ENCODE measurements around the gene EMB. TPM values are rescaled to one million over a fixed set of nuclear protein-coding genes. Genes with fewer than 3 reads are reported as not detected.
"Not testable (repeated sequence)": the region's sequence is repeated elsewhere in the genome, so short reads cannot be mapped to it uniquely, and the experiment has no call there.

EMB gene
- total and polyA plus RNA-seq, 10 donors: 24.7 to 99.9 (median 70.0) TPM

GRCh38 chr5:50463726-50464125 lies 22.6 kb upstream of the EMB start:
- intact Hi-C loops (cut with DNase I; ENCODE audit: low total_unique reads): no loop called here
- Histone ChIP-seq H3K4me3 (no peak overlapping the region), H3K9me3 (peaks cover 0 to 2% (median 0%) of the 10 kb centered on the region in 8 donors), H3K27me3 (replicated peaks in 1 of 7) (no peaks in the 10 kb centered on the region), H3K4me1 (no peaks in the 10 kb centered on the region), H3K36me3 (no peaks in the 10 kb centered on the region), H3K27ac (no peak overlapping the region)
- TF ChIP-seq, protein P1, sequence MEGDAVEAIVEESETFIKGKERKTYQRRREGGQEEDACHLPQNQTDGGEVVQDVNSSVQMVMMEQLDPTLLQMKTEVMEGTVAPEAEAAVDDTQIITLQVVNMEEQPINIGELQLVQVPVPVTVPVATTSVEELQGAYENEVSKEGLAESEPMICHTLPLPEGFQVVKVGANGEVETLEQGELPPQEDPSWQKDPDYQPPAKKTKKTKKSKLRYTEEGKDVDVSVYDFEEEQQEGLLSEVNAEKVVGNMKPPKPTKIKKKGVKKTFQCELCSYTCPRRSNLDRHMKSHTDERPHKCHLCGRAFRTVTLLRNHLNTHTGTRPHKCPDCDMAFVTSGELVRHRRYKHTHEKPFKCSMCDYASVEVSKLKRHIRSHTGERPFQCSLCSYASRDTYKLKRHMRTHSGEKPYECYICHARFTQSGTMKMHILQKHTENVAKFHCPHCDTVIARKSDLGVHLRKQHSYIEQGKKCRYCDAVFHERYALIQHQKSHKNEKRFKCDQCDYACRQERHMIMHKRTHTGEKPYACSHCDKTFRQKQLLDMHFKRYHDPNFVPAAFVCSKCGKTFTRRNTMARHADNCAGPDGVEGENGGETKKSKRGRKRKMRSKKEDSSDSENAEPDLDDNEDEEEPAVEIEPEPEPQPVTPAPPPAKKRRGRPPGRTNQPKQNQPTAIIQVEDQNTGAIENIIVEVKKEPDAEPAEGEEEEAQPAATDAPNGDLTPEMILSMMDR (IDR thresholded peaks at IDR 0.05 in 8 of 11, conservative IDR thresholded peaks at IDR 0.05 in 3 of 11): no peak
- TF ChIP-seq POLR2A (IDR thresholded peaks at IDR 0.05) (no peak), POLR2AphosphoS5 (IDR thresholded peaks at IDR 0.05) (no peak)
- WGBS, 5 donors: 75 to 96% (median 89%) methylated on average over 1 of the region's 1 CpG
- no peak for DNase-seq

DNA sequence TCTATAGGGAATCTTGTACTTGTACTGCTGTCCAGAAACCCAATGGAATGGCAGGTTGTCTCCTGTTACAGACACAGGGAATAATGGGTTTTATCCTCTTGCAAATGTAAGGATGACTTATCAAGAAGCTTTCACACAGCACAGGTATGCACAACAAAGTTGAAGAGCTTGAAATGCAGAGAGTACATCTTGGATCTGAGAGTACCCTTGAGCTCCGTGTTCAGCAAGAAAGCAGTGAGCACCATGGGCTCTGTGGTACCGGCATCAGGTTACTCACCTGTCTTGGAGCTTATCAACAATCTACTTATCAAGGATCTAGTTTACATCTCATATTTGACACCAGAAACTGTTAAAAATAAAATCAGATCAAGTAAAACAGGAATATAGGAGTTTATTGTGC lies 22.0 kb upstream of the EMB start:
- no peak overlapping the region for H3K4me3 ChIP-seq
- TF ChIP-seq POLR2A (IDR thresholded peaks at IDR 0.05) (no peak), POLR2AphosphoS5 (IDR thresholded peaks at IDR 0.05) (no peak)
- TF ChIP-seq, protein P1 (IDR thresholded peaks at IDR 0.05 in 8 of 11, conservative IDR thresholded peaks at IDR 0.05 in 3 of 11): no peak
- 88 to 100% (median 89%) methylated on average over 2 of the region's 2 CpGs for WGBS, 5 donors
- no peak for DNase-seq
- H3K4me1 ChIP-seq: no peaks in the 10 kb centered on the region
- H3K27me3 ChIP-seq (replicated peaks in 1 of 7): no peaks in the 10 kb centered on the region
- H3K36me3 ChIP-seq: no peaks in the 10 kb centered on the region
- no peaks in the 10 kb centered on the region for H3K9me3 ChIP-seq
- intact Hi-C loops (cut with DNase I; ENCODE audit: low total_unique reads): no loop called here
- H3K27ac ChIP-seq: no peak overlapping the region

- H3K9me3 ChIP-seq; H3K36me3 ChIP-seq; intact Hi-C loops (cut with DNase I; ENCODE audit: low total_unique reads); H3K27me3 ChIP-seq (replicated peaks in 1 of 7); H3K4me1 ChIP-seq; H3K27ac ChIP-seq; H3K4me3 ChIP-seq; DNase-seq: not testable (repeated sequence)
- WGBS, 5 donors: 77 to 86% (median 79%) methylated on average over 1 of the region's 1 CpG
These were observed 21.5 kb upstream of the EMB start for GRCh38 chr5:50462579-50462978.

GRCh38 chr5:50458372-50458771 lies 17.3 kb upstream of the EMB start:
- peak; percentile 84 for DNase-seq
- H3K9me3 ChIP-seq: peaks cover 0 to 12% (median 11%) of the 10 kb centered on the region in 8 donors
- H3K27ac ChIP-seq; H3K4me1 ChIP-seq; intact Hi-C loops (cut with DNase I; ENCODE audit: low total_unique reads); H3K27me3 ChIP-seq (replicated peaks in 1 of 7); H3K36me3 ChIP-seq; H3K4me3 ChIP-seq: not testable (repeated sequence)
- WGBS, 5 donors: 71 to 80% (median 79%) methylated on average over 9 of the region's 9 CpGs

DNA sequence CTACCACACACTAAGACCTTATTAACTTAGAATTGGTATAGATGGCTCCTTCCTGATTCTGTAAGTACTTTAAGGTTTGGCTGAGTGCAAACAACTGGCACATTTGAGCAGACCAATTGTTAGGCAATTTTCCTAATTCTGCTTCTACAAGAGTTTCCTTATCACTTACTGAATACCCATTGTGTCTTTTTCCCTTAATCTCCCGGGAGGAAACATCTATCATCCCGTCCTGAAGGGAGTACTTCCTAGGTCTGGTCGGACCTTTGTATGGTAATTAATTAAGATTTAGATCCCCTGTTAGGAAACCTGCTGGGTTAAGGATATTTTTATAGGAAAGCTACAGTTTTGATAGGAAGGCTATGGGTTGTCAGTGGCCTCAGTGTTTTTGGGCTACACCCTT lies 8.2 kb upstream of the EMB start:
- H3K4me1 ChIP-seq: peaks cover 11 to 36% (median 16%) of the 10 kb centered on the region in 6 donors
- H3K4me3 ChIP-seq; H3K27ac ChIP-seq; H3K36me3 ChIP-seq; H3K27me3 ChIP-seq (replicated peaks in 1 of 7); DNase-seq: not testable (repeated sequence)
- intact Hi-C loops (cut with DNase I; ENCODE audit: low total_unique reads): loop anchor here (10.0 kb wide), 1 partner anchor 56 kb away; no protein-coding TSS in a partner anchor
- WGBS, 5 donors: 35 to 49% (median 41%) methylated on average over 3 of the region's 3 CpGs
- H3K9me3 ChIP-seq: peaks cover 0 to 17% (median 13%) of the 10 kb centered on the region in 8 donors

DNA sequence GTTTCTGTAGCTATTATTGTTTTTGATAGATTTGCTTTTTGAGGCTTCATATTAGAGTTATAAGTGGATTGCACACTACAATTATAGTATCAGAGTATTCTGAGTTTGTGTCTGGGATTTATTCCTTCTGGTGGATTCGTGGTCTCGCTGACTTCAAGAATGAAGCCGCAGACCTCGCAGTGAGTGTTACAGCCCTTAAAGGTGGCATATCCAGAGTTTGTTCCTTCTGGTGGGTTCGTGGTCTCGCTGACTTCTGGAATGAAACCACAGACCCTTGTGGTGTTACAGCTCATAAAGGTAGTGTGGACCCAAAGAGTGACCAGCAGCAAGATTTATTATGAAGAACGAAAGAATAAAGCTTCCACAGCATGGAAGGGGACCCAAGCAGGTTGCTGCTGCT lies 6.9 kb upstream of the EMB start:
- no peak overlapping the region for H3K27ac ChIP-seq
- DNase-seq: no peak
- intact Hi-C loops (cut with DNase I; ENCODE audit: low total_unique reads): loop anchor here (10.0 kb wide), 1 partner anchor 57 kb away; no protein-coding TSS in a partner anchor
- H3K4me1 ChIP-seq: peaks cover 12 to 38% (median 17%) of the 10 kb centered on the region in 6 donors
- TF ChIP-seq, protein P1 (IDR thresholded peaks at IDR 0.05 in 8 of 11, conservative IDR thresholded peaks at IDR 0.05 in 3 of 11): no peak
- no peak for TF ChIP-seq POLR2AphosphoS5 (IDR thresholded peaks at IDR 0.05)
- TF ChIP-seq POLR2A (IDR thresholded peaks at IDR 0.05): no peak
- no peaks in the 10 kb centered on the region for H3K36me3 ChIP-seq
- 57 to 74% (median 72%) methylated on average over 7 of the region's 7 CpGs for WGBS, 5 donors
- no peak overlapping the region for H3K4me3 ChIP-seq
- H3K9me3 ChIP-seq: peaks cover 0 to 5% (median under 1%) of the 10 kb centered on the region in 8 donors
- no peaks in the 10 kb centered on the region for H3K27me3 ChIP-seq (replicated peaks in 1 of 7)
